A673 (cell line): Measurements from ENCODE around the gene RNU4-1.
"Not testable (repeated sequence)": the region's sequence is repeated elsewhere in the genome, so short reads cannot be mapped to it uniquely, and the experiment has no call there.

ENCODE experiments used
- CTCF ChIP-seq: fragments of 300-800, 200-600 bp; sonication (generic); conservative IDR thresholded peaks from 2 replicates; pipeline ENCODE4 v1.5.1; 2017; ENCODE audit warnings: low read depth, mild to moderate bottlenecking, antibody characterized with exemption, low read length, moderate library complexity, mixed read lengths
- EZH2 ChIP-seq: fragments of 200-600 bp; sonication (generic); IDR thresholded peaks from 2 replicates; pipeline ENCODE4 v1.6.1; 2017; ENCODE audit warnings: borderline replicate concordance, low read depth, mild to moderate bottlenecking, mixed read lengths, antibody characterized with exemption, low read length; ENCODE audit not compliant: poor library complexity, severe bottlenecking

GRCh38 chr12:120336392-120336791 lies 43.4 kb upstream of the RNU4-1 start:
- not testable (repeated sequence) for TF ChIP-seq CTCF, EZH2
